K562 (cell line): ENCODE results near the gene PRSS27. TPM values are rescaled to one million over a fixed set of nuclear protein-coding genes. Genes with fewer than 3 reads are reported as not detected.

Experiments
- ATAC-seq: fragments of 200-7000 bp; cut with Tn5 transposase; 3 replicates; pipeline ENCODE4 v1.9.1; 2020; ENCODE audit warnings: moderate library complexity
- BruUV-seq: library from RNA; stranded (reverse); fragments of 400-500 nt; replicated peaks from 2 replicates; lab custom pipeline; 2021; lab: Mats Ljungman, UMichigan
- CTCF ChIA-PET: fragments of 300-600 bp; formaldehyde crosslinking; extraction: SDS; loops from one replicate; lab custom pipeline; 2021; ENCODE audit warnings: low intra/inter-chr PET ratio; lab: Yijun Ruan, JAX
- POLR2A ChIA-PET: fragments of 300-600, 350-650 bp; sonication (Branson Sonifier 250); formaldehyde crosslinking; extraction: SDS; loops from one replicate; lab custom pipeline; 2021; ENCODE audit warnings: antibody characterized with exemption, inconsistent platforms; lab: Yijun Ruan, JAX
- DNase-seq, 4 experiments: peaks; one replicate each; pipeline versions ENCODE4 v3.0.0 to v3.0.0-alpha.2; 2011 to 2018; ENCODE audit warnings: low spot score in 3 of 4, mixed read lengths in 3 of 4; ENCODE audit errors: extremely low read depth in 1 of 4
- FAIRE-seq: peaks from 2 replicates; lab custom pipeline; 2011; peaks lifted over from hg19 to GRCh38; lab: Jason Lieb, UNC
- H2AFZ ChIP-seq: 2 replicates; pipeline ENCODE4 v1.6.0; 2011; ENCODE audit warnings: low read depth, low read length, control low read depth, inconsistent platforms
- H3K27ac ChIP-seq: fragments of 200-600 bp; 3 replicates; pipeline ENCODE4 v1.8.0; 2011; ENCODE audit warnings: low read depth, mild to moderate bottlenecking, control low read depth, inconsistent platforms, low read length, moderate library complexity, mixed read lengths; ENCODE audit errors: extremely low read depth
- H3K27me3 ChIP-seq, 2 experiments: fragments of 300-600 bp in 1 of 2; 2 replicates in 1 of 2; 3 replicates in 1 of 2; pipeline versions ENCODE4 v1.6.0 to v1.8.0; 2011; ENCODE audit warnings: inconsistent platforms in 2 of 2, low read length in 2 of 2, mild to moderate bottlenecking in 1 of 2, mixed read lengths in 1 of 2, moderate library complexity in 1 of 2; ENCODE audit not compliant: control insufficient read depth in 2 of 2, insufficient read depth in 2 of 2
- H3K36me3 ChIP-seq: fragments of 300-600 bp; 3 replicates; pipeline ENCODE4 v1.8.0; 2011; ENCODE audit warnings: mild to moderate bottlenecking, low read length, inconsistent platforms; ENCODE audit not compliant: control insufficient read depth, insufficient read depth
- H3K4me1 ChIP-seq, 2 experiments: fragments of 200-600 bp in 1 of 2; replicated peaks in 1 of 2; 2 replicates in 1 of 2; 3 replicates in 1 of 2; pipeline versions ENCODE4 v1.5.1 to v1.8.0; 2011; ENCODE audit warnings: inconsistent platforms in 2 of 2, low read length in 2 of 2, mild to moderate bottlenecking in 1 of 2, mixed read lengths in 1 of 2, moderate library complexity in 1 of 2; ENCODE audit not compliant: control insufficient read depth in 2 of 2, insufficient read depth in 2 of 2
- H3K4me2 ChIP-seq: 2 replicates; pipeline ENCODE4 v1.6.1; 2011; ENCODE audit warnings: low read length, control low read depth, inconsistent platforms, mixed read lengths; ENCODE audit not compliant: insufficient read depth
- H3K4me3 ChIP-seq: fragments of 200-600 bp; sonication (generic), shearing (Covaris generic); 2 replicates; pipeline ENCODE4 v1.5.1; 2016; ENCODE audit warnings: control low read depth, inconsistent platforms
- H3K79me2 ChIP-seq: fragments of 200-600 bp; 3 replicates; pipeline ENCODE4 v1.8.0; 2011; ENCODE audit warnings: low read length, inconsistent platforms; ENCODE audit not compliant: control insufficient read depth, insufficient read depth
- H3K9ac ChIP-seq, 2 experiments: 2 replicates each; pipeline versions ENCODE4 v1.6.0 to v1.6.1; 2011; ENCODE audit warnings: low read depth in 2 of 2, low read length in 2 of 2, control low read depth in 1 of 2, inconsistent platforms in 1 of 2, mild to moderate bottlenecking in 1 of 2, mixed read lengths in 1 of 2; ENCODE audit not compliant: insufficient read depth in 1 of 2
- H3K9me1 ChIP-seq: one replicate; pipeline ENCODE4 v1.6.0; 2011; ENCODE audit warnings: inconsistent platforms, mild to moderate bottlenecking, low read length, moderate library complexity; ENCODE audit not compliant: control insufficient read depth, insufficient read depth
- H3K9me3 ChIP-seq: replicated peaks from 2 replicates; pipeline ENCODE4 v1.5.1; 2011; ENCODE audit warnings: low read depth, low read length, inconsistent platforms; ENCODE audit not compliant: control insufficient read depth, insufficient read depth
- H4K20me1 ChIP-seq: replicated peaks from 2 replicates; pipeline ENCODE4 v1.6.1; 2011; ENCODE audit warnings: low read length, inconsistent platforms, mixed read lengths; ENCODE audit not compliant: control insufficient read depth, insufficient read depth
- BCOR ChIP-seq: fragments of 450-650 bp; IDR thresholded peaks from 2 replicates; pipeline ENCODE4 v1.6.1; 2016
- ETS1 ChIP-seq: conservative IDR thresholded peaks from 2 replicates; pipeline ENCODE4 v1.6.1; 2011; ENCODE audit warnings: low read depth, mild to moderate bottlenecking, low read length; ENCODE audit not compliant: control insufficient read depth
- FOXP4 ChIP-seq: sonication (generic); formaldehyde crosslinking; IDR thresholded peaks from 2 replicates; pipeline ENCODE4 v1.8.0; 2022; ENCODE audit warnings: mild to moderate bottlenecking, missing genetic modification reagents, borderline replicate concordance
- RBM22 ChIP-seq: fragments of 200-400 bp; formaldehyde crosslinking; IDR thresholded peaks from 2 replicates; pipeline ENCODE4 v1.6.1; 2018; ENCODE audit warnings: low read length, low read depth; ENCODE audit not compliant: poor library complexity, severe bottlenecking
- SUPT5H ChIP-seq: fragments of 450-650 bp; IDR thresholded peaks from 2 replicates; pipeline ENCODE4 v1.6.1; 2016
- ZKSCAN1 ChIP-seq: fragments of 150-350 bp; IDR thresholded peaks from 2 replicates; pipeline ENCODE4 v1.6.1; 2016; ENCODE audit warnings: low read depth, low read length
- ZNF184 ChIP-seq: sonication (generic); formaldehyde crosslinking; IDR thresholded peaks from 2 replicates; pipeline ENCODE4 v1.5.0; 2020; ENCODE audit warnings: missing genetic modification reagents
- ZNF707 ChIP-seq: fragments of 250-450 bp; sonication (Bioruptor Pico); conservative IDR thresholded peaks from 2 replicates; pipeline ENCODE4 v1.8.0; 2022; ENCODE audit warnings: inconsistent platforms, mild to moderate bottlenecking, moderate library complexity
- WGBS: fragments of 100-300 bp; shearing (Covaris generic); methylation state at CpG from one replicate; pipeline ENCODE4 v1.1.6; 2016; ENCODE audit warnings: low coverage, mixed read lengths; ENCODE audit not compliant: insufficient coverage; ENCODE audit errors: missing lambda C conversion rate; 5-methylcytosine and 5-hydroxymethylcytosine counted together
- in situ Hi-C: fragments of 300-500 bp; cut with MboI; formaldehyde crosslinking; loops from 4 replicates; pipeline ENCODE4 v1.15.0; 2018; ENCODE audit warnings: inconsistent platforms, mixed read lengths
- intact Hi-C: fragments of 100-400 bp; cut with micrococcal nuclease; formaldehyde crosslinking; loops from 2 replicates; pipeline ENCODE4 v1.14.2; 2022
- polyA plus RNA-seq, 8 experiments: library from polyadenylated mRNA; depleted of rRNA in 4 of 8; stranded (reverse) in 5 of 8; unstranded in 3 of 8; fragments of >200 nt; fragmentation: Nextera tagmentation in 2 of 8; fragmentation: Illumina TruSeq in 1 of 8; extraction: Ambion mirVana in 2 of 8; extraction: Trizol in 1 of 8; gene quantifications; 2 replicates each; pipeline versions ENCODE4 v1.2.1 to v1.2.3, GENCODE V29; 2011 to 2014; ENCODE audit warnings: inconsistent platforms in 1 of 8, missing spikeins in 1 of 8
- total RNA-seq, 7 experiments: library from RNA; depleted of rRNA in 6 of 7; stranded (reverse); fragments of >200 nt in 6 of 7; fragmentation: Illumina TruSeq in 2 of 7; extraction: Trizol in 2 of 7; gene quantifications; 2 replicates each; pipeline versions ENCODE4 v1.2.1 to v1.2.3, GENCODE V29; 2011 to 2021; ENCODE audit warnings: low replicate concordance in 1 of 7
- TF ChIP-seq, protein P1 (sequence below), 3 experiments: fragments of 200-800 bp in 1 of 3; fragments of 250-450 bp in 1 of 3; fragments of 450-650 bp in 1 of 3; sonication (Bioruptor Pico) in 1 of 3; sonication (Bioruptor generic) in 1 of 3; formaldehyde crosslinking in 1 of 3; IDR thresholded peaks; 2 replicates each; pipeline versions ENCODE4 v1.6.1 to v1.8.0; 2016 to 2022; ENCODE audit warnings: mild to moderate bottlenecking in 2 of 3, missing genetic modification characterization in 2 of 3, missing compliant biosample characterization in 1 of 3, moderate library complexity in 1 of 3
- TF ChIP-seq, protein P2 (sequence below): sonication (generic); formaldehyde crosslinking; IDR thresholded peaks from 2 replicates; pipeline ENCODE4 v1.8.1; 2023; ENCODE audit warnings: mild to moderate bottlenecking, missing genetic modification reagents

PRSS27 gene
- total and polyA plus RNA-seq, 9 of the 15 experiments (the other 6 are each of a cell fraction or from before 2014, with no cell fraction given), result 0.09 to 0.20 (median 0.17) TPM; not detected in 5

DNA sequence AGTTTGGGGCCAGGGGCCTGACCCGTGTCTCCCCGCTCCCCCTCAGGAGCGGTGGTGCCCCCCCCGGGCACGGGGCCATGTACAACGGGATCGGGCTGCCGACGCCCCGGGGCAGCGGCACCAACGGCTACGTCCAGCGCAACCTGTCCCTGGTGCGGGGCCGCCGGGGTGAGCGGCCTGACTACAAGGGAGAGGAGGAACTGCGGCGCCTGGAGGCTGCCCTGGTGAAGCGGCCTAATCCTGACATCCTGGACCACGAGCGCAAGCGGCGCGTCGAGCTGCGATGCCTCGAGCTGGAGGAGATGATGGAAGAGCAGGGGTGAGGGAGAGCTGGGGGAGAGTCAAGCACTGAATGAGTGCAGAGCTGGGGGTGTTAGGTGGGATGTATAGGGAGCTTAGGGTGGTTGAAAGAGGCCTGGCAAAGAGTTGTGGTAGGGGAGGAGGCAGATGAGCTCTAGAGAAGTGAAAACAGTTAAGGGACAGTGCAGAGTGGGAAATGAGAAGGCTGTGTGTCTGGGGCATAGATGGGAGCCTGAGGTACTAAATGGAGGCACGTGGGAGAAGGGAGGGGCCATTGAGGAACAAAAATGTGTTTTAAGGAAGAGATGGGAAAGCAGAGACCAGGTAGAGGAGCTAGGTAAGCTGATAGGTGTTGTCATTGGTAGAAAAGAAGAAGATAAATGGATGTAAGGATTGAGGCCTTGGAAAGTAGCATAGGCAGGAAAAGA, 36.4 kb upstream of the PRSS27 start:
- H4K20me1 ChIP-seq, result peaks cover 30% of the 10 kb centered on the region; the same call in 1 of the 2 replicates
- intact Hi-C loops (no loop called here), in situ Hi-C loops (no loop called here)
- H3K79me2 ChIP-seq, result peaks cover 89% of the 10 kb centered on the region
- peaks cover 10 to 13% of the 10 kb centered on the region in 2 experiments; a peak in 3 of 5 replicates for H3K4me1 ChIP-seq
- ChIA-PET CTCF (no interaction called here), POLR2A (interaction anchor here (0.5 to 2.4 kb wide), 5 partner anchors 11 to 134 kb away, joined by 3 to 15 read pairs (median 4); no protein-coding TSS in a partner anchor)
- 97% methylated on average over 6 of the region's 30 CpGs for WGBS
- peaks cover 5% of the 10 kb centered on the region for H3K9me3 ChIP-seq
- H3K27me3 ChIP-seq, result no peaks in the 10 kb centered on the region
- H2AFZ ChIP-seq, result no peak overlapping the region
- H3K9me1 ChIP-seq, result no peaks in the 10 kb centered on the region
- H3K9ac ChIP-seq, result peak overlapping the region in 1 of 2 experiments; percentile 38; a peak in 1 of 4 replicates
- ATAC-seq (no peak), DNase-seq (no peak), FAIRE-seq (no peak)
- BruUV-seq, result no TSS peak
- no peak overlapping the region for H3K27ac ChIP-seq
- no peak overlapping the region for H3K4me2 ChIP-seq
- no peak overlapping the region for H3K4me3 ChIP-seq
- H3K36me3 ChIP-seq, result peaks cover 82% of the 10 kb centered on the region
- 0 out of 2 replicates have a peak, but pooled peaks have one; percentile 13 for TF ChIP-seq ETS1
- no peak for TF ChIP-seq ZNF707
- no peak for TF ChIP-seq ZKSCAN1
- TF ChIP-seq, protein P1, sequence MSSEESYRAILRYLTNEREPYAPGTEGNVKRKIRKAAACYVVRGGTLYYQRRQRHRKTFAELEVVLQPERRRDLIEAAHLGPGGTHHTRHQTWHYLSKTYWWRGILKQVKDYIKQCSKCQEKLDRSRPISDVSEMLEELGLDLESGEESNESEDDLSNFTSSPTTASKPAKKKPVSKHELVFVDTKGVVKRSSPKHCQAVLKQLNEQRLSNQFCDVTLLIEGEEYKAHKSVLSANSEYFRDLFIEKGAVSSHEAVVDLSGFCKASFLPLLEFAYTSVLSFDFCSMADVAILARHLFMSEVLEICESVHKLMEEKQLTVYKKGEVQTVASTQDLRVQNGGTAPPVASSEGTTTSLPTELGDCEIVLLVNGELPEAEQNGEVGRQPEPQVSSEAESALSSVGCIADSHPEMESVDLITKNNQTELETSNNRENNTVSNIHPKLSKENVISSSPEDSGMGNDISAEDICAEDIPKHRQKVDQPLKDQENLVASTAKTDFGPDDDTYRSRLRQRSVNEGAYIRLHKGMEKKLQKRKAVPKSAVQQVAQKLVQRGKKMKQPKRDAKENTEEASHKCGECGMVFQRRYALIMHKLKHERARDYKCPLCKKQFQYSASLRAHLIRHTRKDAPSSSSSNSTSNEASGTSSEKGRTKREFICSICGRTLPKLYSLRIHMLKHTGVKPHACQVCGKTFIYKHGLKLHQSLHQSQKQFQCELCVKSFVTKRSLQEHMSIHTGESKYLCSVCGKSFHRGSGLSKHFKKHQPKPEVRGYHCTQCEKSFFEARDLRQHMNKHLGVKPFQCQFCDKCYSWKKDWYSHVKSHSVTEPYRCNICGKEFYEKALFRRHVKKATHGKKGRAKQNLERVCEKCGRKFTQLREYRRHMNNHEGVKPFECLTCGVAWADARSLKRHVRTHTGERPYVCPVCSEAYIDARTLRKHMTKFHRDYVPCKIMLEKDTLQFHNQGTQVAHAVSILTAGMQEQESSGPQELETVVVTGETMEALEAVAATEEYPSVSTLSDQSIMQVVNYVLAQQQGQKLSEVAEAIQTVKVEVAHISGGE (CRISPR knock-in tag; IDR thresholded peaks at IDR 0.05), result no peak
- peak; percentile 42; the same call in 1 of the 2 replicates for TF ChIP-seq SUPT5H
- TF ChIP-seq, protein P2, sequence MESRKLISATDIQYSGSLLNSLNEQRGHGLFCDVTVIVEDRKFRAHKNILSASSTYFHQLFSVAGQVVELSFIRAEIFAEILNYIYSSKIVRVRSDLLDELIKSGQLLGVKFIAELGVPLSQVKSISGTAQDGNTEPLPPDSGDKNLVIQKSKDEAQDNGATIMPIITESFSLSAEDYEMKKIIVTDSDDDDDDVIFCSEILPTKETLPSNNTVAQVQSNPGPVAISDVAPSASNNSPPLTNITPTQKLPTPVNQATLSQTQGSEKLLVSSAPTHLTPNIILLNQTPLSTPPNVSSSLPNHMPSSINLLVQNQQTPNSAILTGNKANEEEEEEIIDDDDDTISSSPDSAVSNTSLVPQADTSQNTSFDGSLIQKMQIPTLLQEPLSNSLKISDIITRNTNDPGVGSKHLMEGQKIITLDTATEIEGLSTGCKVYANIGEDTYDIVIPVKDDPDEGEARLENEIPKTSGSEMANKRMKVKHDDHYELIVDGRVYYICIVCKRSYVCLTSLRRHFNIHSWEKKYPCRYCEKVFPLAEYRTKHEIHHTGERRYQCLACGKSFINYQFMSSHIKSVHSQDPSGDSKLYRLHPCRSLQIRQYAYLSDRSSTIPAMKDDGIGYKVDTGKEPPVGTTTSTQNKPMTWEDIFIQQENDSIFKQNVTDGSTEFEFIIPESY (CRISPR knock-in tag), result peak; percentile 35; the same call in 1 of the 2 replicates
- no peak for TF ChIP-seq BCOR
- peak; percentile 64 for TF ChIP-seq RBM22
- no peak for TF ChIP-seq ZNF184 (CRISPR knock-in tag)
- no peak for TF ChIP-seq FOXP4 (CRISPR knock-in tag)
